Measurements from ENCODE around the gene FRY. TPM values are rescaled to one million over a fixed set of nuclear protein-coding genes. Genes with fewer than 3 reads are reported as not detected.

FRY gene
- total and polyA plus RNA-seq, 10 donors, result 0.80 to 30.0 (median 23.5) TPM

GRCh38 chr13:32282096-32282711 is 250.6 kb downstream of the FRY start:
- DNase-seq, result no peak
- TF ChIP-seq POLR2A (IDR thresholded peaks at IDR 0.05) (no peak), POLR2AphosphoS5 (IDR thresholded peaks at IDR 0.05) (no peak)
- TF ChIP-seq, protein P1, sequence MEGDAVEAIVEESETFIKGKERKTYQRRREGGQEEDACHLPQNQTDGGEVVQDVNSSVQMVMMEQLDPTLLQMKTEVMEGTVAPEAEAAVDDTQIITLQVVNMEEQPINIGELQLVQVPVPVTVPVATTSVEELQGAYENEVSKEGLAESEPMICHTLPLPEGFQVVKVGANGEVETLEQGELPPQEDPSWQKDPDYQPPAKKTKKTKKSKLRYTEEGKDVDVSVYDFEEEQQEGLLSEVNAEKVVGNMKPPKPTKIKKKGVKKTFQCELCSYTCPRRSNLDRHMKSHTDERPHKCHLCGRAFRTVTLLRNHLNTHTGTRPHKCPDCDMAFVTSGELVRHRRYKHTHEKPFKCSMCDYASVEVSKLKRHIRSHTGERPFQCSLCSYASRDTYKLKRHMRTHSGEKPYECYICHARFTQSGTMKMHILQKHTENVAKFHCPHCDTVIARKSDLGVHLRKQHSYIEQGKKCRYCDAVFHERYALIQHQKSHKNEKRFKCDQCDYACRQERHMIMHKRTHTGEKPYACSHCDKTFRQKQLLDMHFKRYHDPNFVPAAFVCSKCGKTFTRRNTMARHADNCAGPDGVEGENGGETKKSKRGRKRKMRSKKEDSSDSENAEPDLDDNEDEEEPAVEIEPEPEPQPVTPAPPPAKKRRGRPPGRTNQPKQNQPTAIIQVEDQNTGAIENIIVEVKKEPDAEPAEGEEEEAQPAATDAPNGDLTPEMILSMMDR (IDR thresholded peaks at IDR 0.05 in 8 of 11, conservative IDR thresholded peaks at IDR 0.05 in 3 of 11), result no peak
- WGBS, 5 donors, result 86 to 99% (median 91%) methylated on average over 2 of the region's 2 CpGs
- Histone ChIP-seq H3K27ac (no peak overlapping the region), H3K4me3 (no peak overlapping the region), H3K4me1 (no peaks in the 10 kb centered on the region), H3K9me3 (no peaks in the 10 kb centered on the region), H3K36me3 (peaks cover 0 to 61% (median 5%) of the 10 kb centered on the region in 6 donors), H3K27me3 (replicated peaks in 1 of 7) (no peaks in the 10 kb centered on the region)
- intact Hi-C loops (cut with DNase I; ENCODE audit: low total_unique reads), result no loop called here

- DNase-seq, result no peak
- Histone ChIP-seq H3K36me3 (peaks cover 0 to 42% (median 0%) of the 10 kb centered on the region in 6 donors), H3K9me3 (no peaks in the 10 kb centered on the region), H3K27ac (no peak overlapping the region), H3K4me1 (no peaks in the 10 kb centered on the region), H3K4me3 (no peak overlapping the region), H3K27me3 (replicated peaks in 1 of 7) (no peaks in the 10 kb centered on the region)
- WGBS, 5 donors, result 57 to 74% (median 73%) methylated on average over 6 of the region's 6 CpGs
- intact Hi-C loops (cut with DNase I; ENCODE audit: low total_unique reads), result no loop called here
- TF ChIP-seq, protein P1 (IDR thresholded peaks at IDR 0.05 in 8 of 11, conservative IDR thresholded peaks at IDR 0.05 in 3 of 11), result no peak
- TF ChIP-seq POLR2AphosphoS5 (IDR thresholded peaks at IDR 0.05) (no peak), POLR2A (IDR thresholded peaks at IDR 0.05) (no peak)
Measured at GRCh38 chr13:32284927-32285632, 253.5 kb downstream of the FRY start.

GRCh38 chr13:32285633-32285965 is 254.0 kb downstream of the FRY start:
- Histone ChIP-seq H3K27me3 (replicated peaks in 1 of 7) (no peaks in the 10 kb centered on the region), H3K4me3 (no peak overlapping the region), H3K27ac (no peak overlapping the region), H3K9me3 (no peaks in the 10 kb centered on the region), H3K4me1 (no peaks in the 10 kb centered on the region), H3K36me3 (peaks cover 0 to 42% (median 0%) of the 10 kb centered on the region in 6 donors)
- DNase-seq, result no peak
- intact Hi-C loops (cut with DNase I; ENCODE audit: low total_unique reads), result no loop called here
- no peak for TF ChIP-seq POLR2AphosphoS5 (IDR thresholded peaks at IDR 0.05)
- TF ChIP-seq POLR2A (IDR thresholded peaks at IDR 0.05), result no peak
- TF ChIP-seq, protein P1 (IDR thresholded peaks at IDR 0.05 in 8 of 11, conservative IDR thresholded peaks at IDR 0.05 in 3 of 11), result no peak
- WGBS, 5 donors, result 68 to 85% (median 80%) methylated on average over 4 of the region's 4 CpGs

- peaks cover 0 to 45% (median 4%) of the 10 kb centered on the region in 6 donors for H3K36me3 ChIP-seq
- DNase-seq, result no peak
- TF ChIP-seq, protein P1 (IDR thresholded peaks at IDR 0.05 in 8 of 11, conservative IDR thresholded peaks at IDR 0.05 in 3 of 11), result no peak
- TF ChIP-seq POLR2A (IDR thresholded peaks at IDR 0.05) (no peak), POLR2AphosphoS5 (IDR thresholded peaks at IDR 0.05) (no peak)
- peaks cover 0 to 13% (median 0%) of the 10 kb centered on the region in 7 donors for H3K27me3 ChIP-seq (replicated peaks in 1 of 7)
- WGBS, 5 donors, result 22 to 44% (median 31%) methylated on average over 2 of the region's 2 CpGs
- H3K27ac ChIP-seq, result no peak overlapping the region
- H3K4me3 ChIP-seq, result no peak overlapping the region
- H3K4me1 ChIP-seq, result no peaks in the 10 kb centered on the region
- no peaks in the 10 kb centered on the region for H3K9me3 ChIP-seq
- intact Hi-C loops (cut with DNase I; ENCODE audit: low total_unique reads), result no loop called here
Measured at GRCh38 chr13:32297206-32297605, 265.6 kb downstream of the FRY start.
